HG02973 (cell line): ENCODE results near the gene NEAT1.

ENCODE experiments used
- ATAC-seq: cut with Tn5 transposase; IDR thresholded peaks from one replicate; pipeline ENCODE4 v1.9.1; 2021; ENCODE audit warnings: moderate library complexity; ENCODE audit not compliant: unreplicated experiment

Gene NEAT1

GRCh38 chr11:65421794-65422632 is 585 bp upstream of the NEAT1 start:
- peak; percentile 18 for ATAC-seq

- ATAC-seq = no peak
These were observed 1.1 kb downstream of the NEAT1 start for GRCh38 chr11:65423516-65424204.

- no peak for ATAC-seq
These were observed 1.9 kb downstream of the NEAT1 start for GRCh38 chr11:65424205-65425104.

DNA sequence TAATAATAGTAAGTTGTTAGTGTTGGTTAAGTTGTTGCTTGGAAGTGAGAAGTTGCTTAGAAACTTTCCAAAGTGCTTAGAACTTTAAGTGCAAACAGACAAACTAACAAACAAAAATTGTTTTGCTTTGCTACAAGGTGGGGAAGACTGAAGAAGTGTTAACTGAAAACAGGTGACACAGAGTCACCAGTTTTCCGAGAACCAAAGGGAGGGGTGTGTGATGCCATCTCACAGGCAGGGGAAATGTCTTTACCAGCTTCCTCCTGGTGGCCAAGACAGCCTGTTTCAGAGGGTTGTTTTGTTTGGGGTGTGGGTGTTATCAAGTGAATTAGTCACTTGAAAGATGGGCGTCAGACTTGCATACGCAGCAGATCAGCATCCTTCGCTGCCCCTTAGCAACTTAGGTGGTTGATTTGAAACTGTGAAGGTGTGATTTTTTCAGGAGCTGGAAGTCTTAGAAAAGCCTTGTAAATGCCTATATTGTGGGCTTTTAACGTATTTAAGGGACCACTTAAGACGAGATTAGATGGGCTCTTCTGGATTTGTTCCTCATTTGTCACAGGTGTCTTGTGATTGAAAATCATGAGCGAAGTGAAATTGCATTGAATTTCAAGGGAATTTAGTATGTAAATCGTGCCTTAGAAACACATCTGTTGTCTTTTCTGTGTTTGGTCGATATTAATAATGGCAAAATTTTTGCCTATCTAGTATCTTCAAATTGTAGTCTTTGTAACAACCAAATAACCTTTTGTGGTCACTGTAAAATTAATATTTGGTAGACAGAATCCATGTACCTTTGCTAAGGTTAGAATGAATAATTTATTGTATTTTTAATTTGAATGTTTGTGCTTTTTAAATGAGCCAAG is 2.7 kb downstream of the NEAT1 start:
- no peak for ATAC-seq

DNA sequence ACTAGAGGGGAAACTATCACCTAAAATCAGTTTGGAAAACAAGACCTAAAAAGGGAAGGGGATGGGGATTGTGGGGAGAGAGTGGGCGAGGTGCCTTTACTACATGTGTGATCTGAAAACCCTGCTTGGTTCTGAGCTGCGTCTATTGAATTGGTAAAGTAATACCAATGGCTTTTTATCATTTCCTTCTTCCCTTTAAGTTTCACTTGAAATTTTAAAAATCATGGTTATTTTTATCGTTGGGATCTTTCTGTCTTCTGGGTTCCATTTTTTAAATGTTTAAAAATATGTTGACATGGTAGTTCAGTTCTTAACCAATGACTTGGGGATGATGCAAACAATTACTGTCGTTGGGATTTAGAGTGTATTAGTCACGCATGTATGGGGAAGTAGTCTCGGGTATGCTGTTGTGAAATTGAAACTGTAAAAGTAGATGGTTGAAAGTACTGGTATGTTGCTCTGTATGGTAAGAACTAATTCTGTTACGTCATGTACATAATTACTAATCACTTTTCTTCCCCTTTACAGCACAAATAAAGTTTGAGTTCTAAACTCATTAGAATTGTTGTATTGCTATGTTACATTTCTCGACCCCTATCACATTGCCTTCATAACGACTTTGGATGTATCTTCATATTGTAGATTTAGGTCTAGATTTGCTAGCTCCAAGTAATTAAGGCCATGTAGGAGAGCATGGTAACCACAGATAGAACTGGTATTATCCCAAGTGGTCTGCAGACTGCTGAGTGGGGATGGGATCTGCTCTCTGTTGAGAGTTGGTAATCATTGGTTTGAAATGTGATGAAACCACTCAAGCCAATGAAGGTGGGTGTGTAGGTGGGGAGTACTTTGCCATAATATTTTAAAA is 3.6 kb downstream of the NEAT1 start:
- ATAC-seq = no peak

- ATAC-seq = no peak
These were observed 4.5 kb downstream of the NEAT1 start for GRCh38 chr11:65426839-65427690.

DNA sequence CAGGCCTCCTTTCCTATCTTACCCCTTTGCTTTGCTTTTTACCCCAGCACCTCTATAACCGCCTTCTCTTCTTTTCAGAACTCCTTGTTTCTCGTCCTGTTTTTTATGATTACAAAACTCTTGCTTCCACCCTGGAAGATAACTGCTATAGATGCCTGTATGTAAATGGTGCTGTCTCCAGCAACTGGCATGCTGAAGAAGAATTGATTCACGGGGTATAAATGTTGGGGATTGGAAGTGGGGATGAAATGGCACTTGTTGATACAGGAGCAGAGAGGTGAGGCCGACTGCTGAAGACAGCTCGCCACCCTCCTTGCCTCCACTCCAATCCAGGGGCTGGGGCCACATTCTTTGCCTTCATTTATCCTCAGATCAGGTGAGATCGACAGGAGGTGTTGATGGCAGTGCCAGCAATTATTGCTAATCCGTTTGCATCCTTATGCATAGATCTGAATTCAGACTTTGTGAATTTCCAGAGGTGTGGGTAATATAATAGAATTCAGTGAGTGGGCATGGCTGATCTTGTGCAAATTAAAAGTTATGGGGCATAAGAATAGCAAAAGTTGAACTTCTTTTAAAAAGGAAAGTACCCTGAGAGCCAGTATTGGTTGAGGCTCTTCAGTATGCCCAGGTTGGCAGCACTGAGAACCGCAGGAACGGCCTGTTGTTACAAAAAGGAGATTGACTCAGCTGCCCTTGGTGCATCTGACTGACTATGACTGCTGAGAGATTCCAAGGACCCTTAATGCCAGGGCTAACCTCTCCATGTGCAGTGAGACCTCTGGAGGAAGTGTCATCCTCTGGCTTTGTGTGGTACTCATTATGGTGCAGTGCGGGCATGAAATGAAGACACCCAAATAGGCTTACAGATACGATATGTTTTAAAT is 5.3 kb downstream of the NEAT1 start:
- ATAC-seq = no peak

GRCh38 chr11:65428578-65429067 is 6.0 kb downstream of the NEAT1 start:
- no peak for ATAC-seq

DNA sequence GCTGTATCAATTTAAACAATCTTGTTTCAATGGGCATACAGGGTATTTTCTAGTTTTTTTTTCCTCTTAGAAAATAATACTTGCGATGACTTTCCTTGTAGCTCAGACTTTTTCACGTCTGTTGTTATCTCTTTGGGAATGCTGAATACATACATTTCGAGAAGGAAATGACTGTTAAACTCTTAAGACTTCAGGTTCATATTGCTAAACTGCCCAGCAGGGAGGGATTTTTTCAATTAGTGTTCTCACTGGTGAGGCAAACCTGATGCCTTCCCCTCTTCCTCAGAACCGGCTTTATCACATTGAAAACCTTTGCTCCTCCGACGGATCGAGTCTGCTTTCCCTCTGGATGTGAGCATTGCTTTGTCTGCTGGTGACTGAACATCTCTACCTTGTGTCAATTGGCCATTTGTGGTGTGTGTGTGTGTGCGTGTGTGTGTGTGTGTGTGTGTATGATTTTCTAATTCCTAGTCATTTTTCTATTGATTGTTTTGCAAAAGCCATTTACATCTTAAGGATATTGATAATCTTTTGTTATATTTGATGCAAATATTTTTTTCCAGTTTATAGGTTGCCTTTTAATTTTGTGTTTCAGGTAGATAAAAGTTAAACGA is 6.6 kb downstream of the NEAT1 start:
- ATAC-seq = no peak

DNA sequence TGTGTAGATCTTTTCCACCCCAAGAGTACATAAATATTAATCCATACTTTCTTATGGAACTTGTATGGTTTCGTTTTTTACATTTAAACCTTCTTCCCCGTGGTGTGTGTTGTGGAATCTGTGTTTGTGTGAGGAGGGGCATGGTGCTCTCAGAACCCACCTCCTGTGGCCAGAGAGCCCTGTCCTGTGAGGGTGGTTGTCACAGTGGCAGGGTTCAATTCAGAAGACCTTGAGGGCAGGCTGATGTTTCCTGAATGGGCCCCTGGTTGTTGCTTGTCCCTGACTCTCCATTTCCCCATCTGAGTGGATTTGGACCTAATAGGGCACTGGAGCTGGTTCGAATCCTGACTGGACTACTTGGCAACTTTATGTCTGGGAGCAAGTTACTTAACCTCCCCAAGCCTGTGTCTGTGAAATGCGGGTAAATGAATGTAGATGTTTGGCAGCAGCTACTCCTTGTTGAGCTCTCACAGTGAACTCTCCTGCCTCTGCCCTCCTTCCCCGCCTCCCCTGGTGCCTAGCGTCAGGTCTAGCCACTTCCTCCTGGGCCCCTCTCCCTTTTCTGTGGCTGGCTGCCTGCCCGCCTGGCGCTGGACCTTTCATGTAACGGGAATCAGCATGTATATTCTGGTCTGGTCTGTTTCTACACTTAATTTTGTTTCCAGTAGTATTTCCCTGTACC is 7.3 kb downstream of the NEAT1 start:
- ATAC-seq = no peak

DNA sequence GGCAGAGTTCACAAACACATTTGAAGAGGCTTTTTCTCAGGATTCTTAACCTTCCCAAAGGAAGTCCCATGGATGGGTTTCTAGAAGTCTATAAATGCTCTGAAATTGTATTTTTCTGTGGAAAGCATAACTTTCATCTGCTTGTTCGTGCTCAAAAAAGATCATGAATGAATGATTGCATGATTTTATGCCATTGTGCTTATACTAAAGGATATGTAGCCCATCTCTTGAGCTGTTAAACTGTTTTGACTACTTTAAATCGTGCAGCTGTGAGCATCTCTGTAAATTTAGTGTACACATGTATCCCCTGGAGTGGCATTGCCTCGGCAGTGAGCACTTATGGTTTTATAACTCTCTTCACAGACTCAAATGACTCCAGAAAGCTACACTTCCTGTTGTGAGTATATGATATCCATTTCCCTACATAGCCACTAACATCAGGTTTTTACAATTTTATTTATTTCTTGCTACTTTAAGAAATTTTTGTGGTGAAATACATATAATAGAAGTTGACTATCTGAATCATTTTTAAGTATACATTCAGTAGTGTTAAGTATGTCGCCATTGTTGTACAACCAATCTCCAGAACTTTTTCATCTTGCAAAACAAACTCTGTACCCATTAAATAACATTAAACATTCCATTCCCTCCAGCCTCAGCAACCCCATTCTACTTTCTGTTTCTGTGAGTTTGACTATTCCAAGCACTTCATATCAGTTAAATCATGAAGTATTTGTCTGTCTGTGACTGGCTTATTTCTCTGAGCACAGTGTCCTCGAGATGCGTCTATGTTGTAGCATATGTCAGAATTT is 8.0 kb downstream of the NEAT1 start:
- ATAC-seq = no peak

- ATAC-seq = no peak
These were observed 9.0 kb downstream of the NEAT1 start for GRCh38 chr11:65431451-65432099.

DNA sequence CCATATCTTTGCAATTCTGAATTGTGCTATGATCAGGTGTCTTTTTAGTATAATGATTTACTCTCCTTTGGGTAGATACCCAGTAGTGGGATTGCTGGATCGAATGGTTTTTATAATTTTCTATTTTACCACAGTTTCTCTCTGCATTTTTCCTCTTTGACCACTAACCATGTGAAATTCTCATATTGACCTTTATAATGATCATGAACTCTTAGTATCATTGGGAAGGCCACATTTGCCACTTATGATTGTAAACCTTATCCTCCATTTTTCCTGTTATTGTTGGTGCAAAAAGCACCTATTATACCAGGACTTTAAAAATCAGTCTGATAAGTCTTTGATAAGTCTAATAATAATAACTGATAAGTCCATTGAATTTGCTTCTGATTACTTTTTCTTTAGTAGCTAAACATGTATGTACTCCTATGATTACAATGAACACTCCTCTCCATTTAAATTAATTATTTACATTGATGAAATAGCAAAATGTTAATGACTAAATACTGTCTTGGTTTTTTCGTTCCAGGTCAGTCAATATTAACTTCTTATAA is 9.6 kb downstream of the NEAT1 start:
- ATAC-seq = no peak

GRCh38 chr11:65432686-65433582 is 10.3 kb downstream of the NEAT1 start:
- no peak for ATAC-seq
